MM.1S (cell line): ENCODE measurements around the gene RDH13.

Experiments used
- DNase-seq: peaks from one replicate; pipeline ENCODE4 v3.0.0-alpha.2; 2015
- H2AFZ ChIP-seq: fragments of 300-600 bp; sonication (generic); 2 replicates; pipeline ENCODE4 v1.6.0; 2016; ENCODE audit warnings: antibody characterized with exemption, low read length
- H3F3A ChIP-seq: fragments of 300-600 bp; sonication (generic); 2 replicates; pipeline ENCODE4 v1.6.1; 2016; ENCODE audit warnings: mild to moderate bottlenecking, antibody characterized with exemption, low read length, moderate library complexity, mixed read lengths; ENCODE audit not compliant: insufficient read depth
- H3K27ac ChIP-seq: fragments of 300-600 bp; sonication (generic); 2 replicates; pipeline ENCODE4 v1.5.1; 2016; ENCODE audit warnings: mild to moderate bottlenecking, low read length
- H3K27me3 ChIP-seq: fragments of 300-600 bp; sonication (generic); replicated peaks from 2 replicates; pipeline ENCODE4 v1.6.0; 2016; ENCODE audit warnings: low read length; ENCODE audit not compliant: insufficient read depth
- H3K36me3 ChIP-seq: fragments of 300-600 bp; sonication (generic); replicated peaks from 2 replicates; pipeline ENCODE4 v1.6.1; 2016; ENCODE audit warnings: mild to moderate bottlenecking, low read length, mixed read lengths; ENCODE audit not compliant: insufficient read depth
- H3K4me1 ChIP-seq: fragments of 300-600 bp; sonication (generic); 2 replicates; pipeline ENCODE4 v1.6.1; 2016; ENCODE audit warnings: low read length, mixed read lengths
- H3K4me2 ChIP-seq: fragments of 300-600 bp; sonication (generic); 2 replicates; pipeline ENCODE4 v1.6.0; 2016; ENCODE audit warnings: low read depth, low read length
- H3K4me3 ChIP-seq: fragments of 300-600 bp; sonication (generic); 2 replicates; pipeline ENCODE4 v1.5.1; 2016; ENCODE audit warnings: low read length, mixed read lengths
- H3K79me2 ChIP-seq: fragments of 300-600 bp; sonication (generic); 2 replicates; pipeline ENCODE4 v1.6.1; 2016; ENCODE audit warnings: mixed run types, low read length, mixed read lengths
- H3K9ac ChIP-seq: fragments of 300-600 bp; sonication (generic); 2 replicates; pipeline ENCODE4 v1.6.1; 2016; ENCODE audit warnings: low read length, mixed read lengths
- H3K9me2 ChIP-seq: fragments of 300-600 bp; sonication (generic); replicated peaks from 2 replicates; pipeline ENCODE4 v1.6.1; 2016; ENCODE audit warnings: mild to moderate bottlenecking, low read length, mixed read lengths; ENCODE audit not compliant: insufficient read depth
- H3K9me3 ChIP-seq: fragments of 300-600 bp; sonication (generic); replicated peaks from 2 replicates; pipeline ENCODE4 v1.6.1; 2016; ENCODE audit warnings: mild to moderate bottlenecking, low read length, mixed read lengths; ENCODE audit not compliant: insufficient read depth
- H4K20me1 ChIP-seq: fragments of 300-600 bp; sonication (generic); 2 replicates; pipeline ENCODE4 v1.6.1; 2016; ENCODE audit warnings: mild to moderate bottlenecking, low read length, moderate library complexity, mixed read lengths; ENCODE audit not compliant: insufficient read depth
- EZH2 ChIP-seq: fragments of 300-600 bp; sonication (generic); optimal IDR thresholded peaks from 2 replicates; pipeline ENCODE3; 2017; ENCODE audit warnings: low read depth, mild to moderate bottlenecking, antibody characterized with exemption, low read length, mixed read lengths
- EZH2phosphoT487 ChIP-seq: fragments of 300-600 bp; sonication (generic); IDR thresholded peaks from 2 replicates; pipeline ENCODE4 v1.6.1; 2018; ENCODE audit warnings: antibody characterized with exemption, low read length
- TF ChIP-seq, protein P1 (sequence below): fragments of 300-600 bp; sonication (generic); IDR thresholded peaks from 2 replicates; pipeline ENCODE4 v1.5.1; 2016; ENCODE audit warnings: antibody characterized with exemption, low read length, mixed read lengths

Gene RDH13

DNA sequence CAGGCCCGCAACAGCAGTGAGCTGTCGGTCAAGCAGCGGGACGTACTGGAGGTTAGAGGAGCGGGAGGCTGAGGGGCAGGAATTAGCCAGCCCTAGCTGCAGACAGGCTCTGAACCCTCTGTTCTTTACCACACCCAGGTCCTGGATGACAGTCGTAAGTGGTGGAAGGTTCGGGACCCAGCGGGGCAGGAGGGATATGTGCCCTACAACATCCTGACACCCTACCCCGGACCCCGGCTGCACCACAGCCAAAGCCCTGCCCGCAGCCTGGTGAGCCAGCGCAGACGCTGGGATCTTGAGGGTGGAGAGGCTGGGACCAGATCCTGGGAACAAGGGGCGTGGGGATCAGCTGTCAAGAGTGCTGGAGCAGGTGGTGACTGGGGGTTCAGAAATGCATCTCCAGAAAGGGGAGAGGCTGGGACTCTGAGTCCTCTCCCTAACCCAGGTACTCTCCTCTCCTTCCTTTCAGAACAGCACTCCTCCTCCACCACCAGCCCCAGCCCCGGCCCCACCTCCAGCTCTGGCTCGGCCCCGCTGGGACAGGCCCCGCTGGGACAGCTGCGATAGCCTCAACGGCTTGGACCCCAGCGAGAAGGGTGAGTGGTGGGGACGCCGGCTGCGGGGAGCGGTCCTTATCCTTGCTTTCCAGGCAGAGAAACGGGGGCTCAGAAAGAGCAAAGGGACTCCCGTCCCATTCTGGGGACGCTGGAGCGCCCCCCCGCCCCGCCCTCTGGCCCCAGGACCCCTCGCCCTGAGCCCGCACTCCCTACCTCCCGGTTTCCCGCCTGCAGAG, 23.2 kb upstream of the RDH13 start:
- Histone ChIP-seq H3K36me3 (no peaks in the 10 kb centered on the region), H4K20me1 (no peaks in the 10 kb centered on the region), H3K4me3 (no peak overlapping the region), H2AFZ (no peak overlapping the region), H3K9me3 (no peaks in the 10 kb centered on the region), H3K9me2 (no peaks in the 10 kb centered on the region), H3F3A (no peaks in the 10 kb centered on the region), H3K27ac (no peak overlapping the region), H3K79me2 (no peaks in the 10 kb centered on the region), H3K4me1 (peaks cover 1% of the 10 kb centered on the region; the same call in 1 of the 2 replicates), H3K4me2 (no peak overlapping the region), H3K27me3 (peaks cover 39% of the 10 kb centered on the region), H3K9ac (no peak overlapping the region)
- no peak for DNase-seq
- no peak for TF ChIP-seq EZH2phosphoT487
- TF ChIP-seq EZH2: no peak
- TF ChIP-seq, protein P1, sequence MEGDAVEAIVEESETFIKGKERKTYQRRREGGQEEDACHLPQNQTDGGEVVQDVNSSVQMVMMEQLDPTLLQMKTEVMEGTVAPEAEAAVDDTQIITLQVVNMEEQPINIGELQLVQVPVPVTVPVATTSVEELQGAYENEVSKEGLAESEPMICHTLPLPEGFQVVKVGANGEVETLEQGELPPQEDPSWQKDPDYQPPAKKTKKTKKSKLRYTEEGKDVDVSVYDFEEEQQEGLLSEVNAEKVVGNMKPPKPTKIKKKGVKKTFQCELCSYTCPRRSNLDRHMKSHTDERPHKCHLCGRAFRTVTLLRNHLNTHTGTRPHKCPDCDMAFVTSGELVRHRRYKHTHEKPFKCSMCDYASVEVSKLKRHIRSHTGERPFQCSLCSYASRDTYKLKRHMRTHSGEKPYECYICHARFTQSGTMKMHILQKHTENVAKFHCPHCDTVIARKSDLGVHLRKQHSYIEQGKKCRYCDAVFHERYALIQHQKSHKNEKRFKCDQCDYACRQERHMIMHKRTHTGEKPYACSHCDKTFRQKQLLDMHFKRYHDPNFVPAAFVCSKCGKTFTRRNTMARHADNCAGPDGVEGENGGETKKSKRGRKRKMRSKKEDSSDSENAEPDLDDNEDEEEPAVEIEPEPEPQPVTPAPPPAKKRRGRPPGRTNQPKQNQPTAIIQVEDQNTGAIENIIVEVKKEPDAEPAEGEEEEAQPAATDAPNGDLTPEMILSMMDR: no peak

- Histone ChIP-seq H3K9me2 (no peaks in the 10 kb centered on the region), H4K20me1 (no peaks in the 10 kb centered on the region), H3K9me3 (no peaks in the 10 kb centered on the region), H3K36me3 (no peaks in the 10 kb centered on the region), H3K27me3 (peaks cover 52% of the 10 kb centered on the region), H3K79me2 (no peaks in the 10 kb centered on the region), H3K4me2 (no peak overlapping the region), H3K27ac (no peak overlapping the region), H3K4me1 (peaks cover 15% of the 10 kb centered on the region), H3K9ac (no peak overlapping the region), H3K4me3 (no peak overlapping the region), H2AFZ (no peak overlapping the region), H3F3A (no peaks in the 10 kb centered on the region)
- TF ChIP-seq EZH2: no peak
- TF ChIP-seq, protein P1: no peak
- no peak for TF ChIP-seq EZH2phosphoT487
- DNase-seq: no peak
Measured at GRCh38 chr19:55084416-55084815, 21.5 kb upstream of the RDH13 start.

DNA sequence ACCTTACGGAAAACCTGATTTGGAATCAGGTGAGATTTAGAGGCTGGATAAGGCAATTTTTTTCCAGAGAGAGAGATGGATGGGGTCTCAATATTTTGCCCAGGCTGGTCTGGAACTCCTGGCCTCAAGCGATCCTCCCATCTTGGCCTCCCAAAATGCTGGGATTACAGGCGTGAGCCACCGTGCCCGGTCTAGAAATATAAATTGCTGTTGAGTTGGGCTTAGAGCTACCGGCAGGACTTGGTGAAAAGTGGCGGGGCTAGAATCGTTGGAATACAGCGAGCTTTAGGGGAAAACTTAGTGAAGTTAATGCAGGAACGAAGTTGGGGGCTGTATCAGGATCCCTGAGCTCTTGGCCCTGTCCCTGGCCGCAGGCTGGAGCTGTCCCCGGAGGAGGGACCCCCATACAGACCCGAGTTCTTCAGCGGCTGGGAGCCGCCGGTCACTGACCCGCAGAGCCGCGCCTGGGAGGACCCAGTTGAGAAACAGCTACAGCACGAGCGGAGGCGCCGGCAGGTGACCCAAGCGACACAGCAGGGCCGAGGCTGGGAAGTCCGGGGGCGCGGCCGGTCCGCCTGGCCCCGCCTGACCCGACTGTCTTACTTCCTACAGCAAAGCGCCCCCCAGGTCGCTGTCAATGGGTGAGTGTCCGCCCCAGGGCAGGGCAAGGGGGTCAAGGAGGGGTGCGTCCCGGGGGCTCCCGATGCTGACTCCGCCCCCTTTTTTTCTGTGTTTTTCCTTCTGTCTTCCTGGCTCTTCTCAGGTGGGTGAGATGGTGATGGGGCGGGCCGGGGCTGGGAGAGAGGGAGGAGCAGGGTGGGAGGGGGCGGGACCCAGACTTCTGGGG, 20.3 kb upstream of the RDH13 start:
- Histone ChIP-seq H3K9me2 (no peaks in the 10 kb centered on the region), H3K9me3 (no peaks in the 10 kb centered on the region), H3K27me3 (peaks cover 52% of the 10 kb centered on the region), H2AFZ (no peak overlapping the region), H3K79me2 (no peaks in the 10 kb centered on the region), H3F3A (no peaks in the 10 kb centered on the region), H3K27ac (no peak overlapping the region), H3K4me2 (no peak overlapping the region), H3K9ac (no peak overlapping the region), H3K4me1 (peaks cover 15% of the 10 kb centered on the region), H3K36me3 (no peaks in the 10 kb centered on the region), H3K4me3 (no peak overlapping the region), H4K20me1 (no peaks in the 10 kb centered on the region)
- TF ChIP-seq EZH2phosphoT487 (no peak), EZH2 (no peak)
- TF ChIP-seq, protein P1: no peak
- DNase-seq: no peak
